Upper lobe of left lung (tissue), 4 donors: ENCODE results near the gene PPP4R3B.

ENCODE experiments used
- CTCF ChIP-seq, 6 experiments: fragments of 450-650 bp in 4 of 6; fragments of 200-600 bp in 2 of 6; sonication (generic) in 2 of 6; IDR thresholded peaks; one replicate each; pipeline ENCODE4 v1.5.1; 2016 to 2019; ENCODE audit warnings: antibody characterized with exemption in 6 of 6
- EP300 ChIP-seq, 4 donors: sonication (generic); formaldehyde crosslinking; IDR thresholded peaks; one replicate each; pipeline ENCODE4 v1.5.1; 2017; ENCODE audit warnings: antibody characterized with exemption in 4 of 4, control low read depth in 2 of 4
- POLR2A ChIP-seq, 4 donors: fragments of 450-650 bp; IDR thresholded peaks; one replicate each; pipeline ENCODE4 v1.5.1; 2016 to 2017; ENCODE audit warnings: antibody characterized with exemption in 4 of 4, mild to moderate bottlenecking in 2 of 4

GRCh38 chr2:55547001-55547400, 70.4 kb downstream of the PPP4R3B start:
- TF ChIP-seq CTCF (IDR thresholded peaks at IDR 0.05) (no peak), POLR2A (IDR thresholded peaks at IDR 0.05) (no peak), EP300 (IDR thresholded peaks at IDR 0.05) (no peak)
